H1 (cell line): ENCODE data around the gene XYLB. TPM values are rescaled to one million over a fixed set of nuclear protein-coding genes. Genes with fewer than 3 reads are reported as not detected.

Source experiments
- CTCF ChIA-PET: fragments of 300-600 bp; sonication (Branson Sonifier 250); formaldehyde crosslinking; loops from one replicate; lab custom pipeline; 2021; ENCODE audit not compliant: partially characterized antibody; lab: Charles Lee
- POLR2A ChIA-PET: fragments of 300-600 bp; sonication (Branson Sonifier 250); formaldehyde crosslinking; loops from one replicate; lab custom pipeline; 2021; ENCODE audit warnings: inconsistent platforms; ENCODE audit not compliant: partially characterized antibody; lab: Charles Lee
- DNase-seq, 2 experiments: peaks; one replicate each; pipeline versions ENCODE4 v3.0.0 to v3.0.0-alpha.2; 2010 to 2022; ENCODE audit warnings: low spot score in 2 of 2, low read depth in 1 of 2, mixed read lengths in 1 of 2
- FAIRE-seq: peaks from 2 replicates; lab custom pipeline; 2011; peaks lifted over from hg19 to GRCh38; lab: Jason Lieb, UNC
- H2AFZ ChIP-seq: 2 replicates; pipeline ENCODE4 v1.8.1; 2012; ENCODE audit warnings: low read length, inconsistent platforms
- H2AK5ac ChIP-seq: 2 replicates; pipeline ENCODE4 v1.6.1; 2013; ENCODE audit warnings: low read depth, low read length
- H2BK120ac ChIP-seq: replicated peaks from 2 replicates; pipeline ENCODE3; 2013; ENCODE audit warnings: low read depth, low read length, inconsistent platforms
- H2BK12ac ChIP-seq: 2 replicates; pipeline ENCODE4 v1.6.1; 2013; ENCODE audit warnings: low read depth, low read length
- H2BK15ac ChIP-seq: 2 replicates; pipeline ENCODE4 v1.6.1; 2013; ENCODE audit warnings: low read length
- H2BK20ac ChIP-seq: 2 replicates; pipeline ENCODE4 v1.6.1; 2013; ENCODE audit warnings: low read length
- H2BK5ac ChIP-seq: 2 replicates; pipeline ENCODE4 v1.6.1; 2013; ENCODE audit warnings: low read depth, low read length
- H3K14ac ChIP-seq: 2 replicates; pipeline ENCODE4 v1.6.1; 2013; ENCODE audit warnings: inconsistent platforms; ENCODE audit not compliant: insufficient read length
- H3K18ac ChIP-seq: 2 replicates; pipeline ENCODE4 v1.6.1; 2013; ENCODE audit warnings: low read length; ENCODE audit errors: extremely low read depth
- H3K23ac ChIP-seq: 2 replicates; pipeline ENCODE4 v1.6.1; 2013; ENCODE audit warnings: inconsistent platforms; ENCODE audit not compliant: insufficient read length
- H3K23me2 ChIP-seq: 2 replicates; pipeline ENCODE4 v1.6.1; 2013; ENCODE audit warnings: low read depth, low read length
- H3K27ac ChIP-seq: 2 replicates; pipeline ENCODE4 v1.6.1; 2011; ENCODE audit warnings: low read depth, low read length, inconsistent platforms
- H3K27me3 ChIP-seq, 4 experiments: replicated peaks in 1 of 4; 1 replicate in 1 of 4; 2 replicates in 3 of 4; pipeline versions ENCODE4 v1.6.1 to v1.8.1; 2011 to 2013; ENCODE audit warnings: low read length in 3 of 4, mild to moderate bottlenecking in 3 of 4, inconsistent platforms in 2 of 4, mixed read lengths in 2 of 4, moderate library complexity in 1 of 4; ENCODE audit not compliant: control insufficient read depth in 3 of 4, insufficient read depth in 3 of 4; ENCODE audit errors: extremely low read depth in 1 of 4
- H3K36me3 ChIP-seq, 4 experiments: 2 replicates each; pipeline versions ENCODE4 v1.6.1 to v1.8.1; 2011 to 2013; ENCODE audit warnings: mild to moderate bottlenecking in 4 of 4, low read length in 3 of 4, moderate library complexity in 2 of 4, control low read depth in 1 of 4, inconsistent platforms in 1 of 4; ENCODE audit not compliant: insufficient read depth in 4 of 4, control insufficient read depth in 2 of 4
- H3K4ac ChIP-seq: replicated peaks from 2 replicates; pipeline ENCODE3; 2013; ENCODE audit warnings: low read length, low read depth, mixed read lengths, inconsistent platforms; ENCODE audit not compliant: insufficient read length
- H3K4me1 ChIP-seq, 4 experiments: replicated peaks in 1 of 4; 1 replicate in 1 of 4; 2 replicates in 3 of 4; pipeline versions ENCODE4 v1.6.1 to v1.8.1; 2011 to 2013; ENCODE audit warnings: low read length in 3 of 4, inconsistent platforms in 2 of 4, mixed read lengths in 1 of 4; ENCODE audit not compliant: insufficient read depth in 4 of 4, control insufficient read depth in 3 of 4
- H3K4me2 ChIP-seq, 2 experiments: 2 replicates each; pipeline versions ENCODE4 v1.6.1 to v1.8.1; 2011 to 2013; ENCODE audit warnings: low read depth in 2 of 2, low read length in 2 of 2, control low read depth in 1 of 2, inconsistent platforms in 1 of 2, mild to moderate bottlenecking in 1 of 2; ENCODE audit not compliant: insufficient read depth in 1 of 2
- H3K4me3 ChIP-seq, 4 experiments: fragments of 200-600, 300-600 bp in 1 of 4; sonication (generic), shearing (Covaris generic), sonication (Bioruptor Twin) in 1 of 4; 2 replicates each; pipeline versions ENCODE4 v1.5.1 to v1.8.1; 2011 to 2016; ENCODE audit warnings: low read length in 4 of 4, low read depth in 3 of 4, control low read depth in 2 of 4, inconsistent platforms in 2 of 4, mild to moderate bottlenecking in 2 of 4, mixed read lengths in 1 of 4, moderate library complexity in 1 of 4; ENCODE audit not compliant: insufficient read depth in 2 of 4; ENCODE audit errors: extremely low read depth in 1 of 4
- H3K56ac ChIP-seq: replicated peaks from 2 replicates; pipeline ENCODE3; 2013; ENCODE audit warnings: low read depth, mild to moderate bottlenecking, mixed read lengths, low read length, inconsistent platforms; ENCODE audit not compliant: insufficient read length
- H3K79me1 ChIP-seq: 2 replicates; pipeline ENCODE4 v1.6.1; 2013; ENCODE audit warnings: low read depth, low read length, control low read depth
- H3K79me2 ChIP-seq, 2 experiments: 2 replicates each; pipeline versions ENCODE4 v1.6.1 to v1.8.1; 2012 to 2013; ENCODE audit warnings: low read length in 2 of 2, mild to moderate bottlenecking in 2 of 2, inconsistent platforms in 1 of 2; ENCODE audit not compliant: insufficient read depth in 2 of 2, control insufficient read depth in 1 of 2
- H3K9ac ChIP-seq, 4 experiments: replicated peaks in 1 of 4; 1 replicate in 1 of 4; 2 replicates in 3 of 4; pipeline versions ENCODE4 v1.6.1 to v1.8.1; 2011 to 2013; ENCODE audit warnings: low read depth in 3 of 4, low read length in 3 of 4, control low read depth in 2 of 4, mild to moderate bottlenecking in 2 of 4, moderate library complexity in 2 of 4, inconsistent platforms in 1 of 4; ENCODE audit errors: extremely low read depth in 1 of 4
- H3K9me3 ChIP-seq, 2 experiments: 2 replicates each; pipeline versions ENCODE4 v1.6.1 to v1.8.1; 2012 to 2013; ENCODE audit warnings: mild to moderate bottlenecking in 2 of 2, moderate library complexity in 2 of 2, control low read depth in 1 of 2, inconsistent platforms in 1 of 2, low read depth in 1 of 2, low read length in 1 of 2, mixed read lengths in 1 of 2; ENCODE audit not compliant: insufficient read depth in 2 of 2
- H4K20me1 ChIP-seq, 2 experiments: replicated peaks in 1 of 2; 2 replicates each; pipeline versions ENCODE3 to v1.8.1; 2011 to 2013; ENCODE audit warnings: inconsistent platforms in 2 of 2, low read length in 2 of 2, mild to moderate bottlenecking in 1 of 2; ENCODE audit not compliant: insufficient read depth in 2 of 2, control insufficient read depth in 1 of 2
- H4K5ac ChIP-seq: 2 replicates; pipeline ENCODE4 v1.6.1; 2013; ENCODE audit warnings: low read length, low read depth, mixed read lengths, inconsistent platforms; ENCODE audit not compliant: insufficient read length
- H4K8ac ChIP-seq: 2 replicates; pipeline ENCODE4 v1.8.0; 2013; ENCODE audit warnings: mild to moderate bottlenecking, moderate library complexity, low read length, inconsistent platforms; ENCODE audit not compliant: insufficient read depth; ENCODE audit errors: extremely low read depth
- H4K91ac ChIP-seq: replicated peaks from 2 replicates; pipeline ENCODE3; 2013; ENCODE audit warnings: low read length, mixed read lengths, inconsistent platforms; ENCODE audit not compliant: insufficient read length
- BACH1 ChIP-seq: IDR thresholded peaks from 2 replicates; pipeline ENCODE4 v1.6.1; 2012; ENCODE audit warnings: low read length, improper control_type of control experiment
- BCL11A ChIP-seq, 2 experiments: IDR thresholded peaks; one replicate each; pipeline ENCODE4 v1.6.1; 2011; ENCODE audit warnings: low read depth in 2 of 2, low read length in 2 of 2, mild to moderate bottlenecking in 2 of 2
- BRCA1 ChIP-seq: IDR thresholded peaks from 2 replicates; pipeline ENCODE4 v1.6.1; 2012; ENCODE audit warnings: low read depth, low read length, improper control_type of control experiment
- FOSL1 ChIP-seq: IDR thresholded peaks from 2 replicates; pipeline ENCODE4 v1.6.1; 2011; ENCODE audit warnings: mild to moderate bottlenecking, low read depth, low read length, moderate library complexity; ENCODE audit not compliant: insufficient read depth
- HDAC2 ChIP-seq, 2 experiments: fragments of 300-600 bp in 1 of 2; sonication (generic) in 1 of 2; IDR thresholded peaks; 2 replicates each; pipeline ENCODE4 v1.6.1; 2011 to 2012; ENCODE audit warnings: low read depth in 2 of 2, low read length in 2 of 2, mild to moderate bottlenecking in 2 of 2, moderate library complexity in 2 of 2, borderline replicate concordance in 1 of 2, inconsistent platforms in 1 of 2
- NANOG ChIP-seq: IDR thresholded peaks from 2 replicates; pipeline ENCODE4 v1.6.1; 2011; ENCODE audit warnings: low read length, low read depth, mild to moderate bottlenecking, inconsistent platforms; ENCODE audit not compliant: insufficient read depth, poor library complexity, severe bottlenecking
- POLR2AphosphoS5 ChIP-seq: IDR thresholded peaks from 2 replicates; pipeline ENCODE4 v1.6.1; 2011; ENCODE audit warnings: low read depth, low read length
- POU5F1 ChIP-seq: IDR thresholded peaks from 2 replicates; pipeline ENCODE4 v1.6.1; 2011; ENCODE audit warnings: low read depth, mild to moderate bottlenecking, low read length, moderate library complexity
- RAD21 ChIP-seq, 2 experiments: IDR thresholded peaks in 1 of 2; conservative IDR thresholded peaks in 1 of 2; 2 replicates each; pipeline ENCODE4 v1.6.1; 2011; ENCODE audit warnings: low read depth in 2 of 2, low read length in 2 of 2, improper control_type of control experiment in 1 of 2, inconsistent platforms in 1 of 2, mild to moderate bottlenecking in 1 of 2, moderate library complexity in 1 of 2
- SP2 ChIP-seq: IDR thresholded peaks from 2 replicates; pipeline ENCODE4 v1.6.1; 2012; ENCODE audit warnings: mild to moderate bottlenecking, low read length, inconsistent platforms
- WGBS, 2 experiments: shearing (Covaris generic) in 1 of 2; methylation state at CpG; one replicate each; pipeline versions ENCODE4 v1.1.6 to v1.1.7; 2013 to 2015; ENCODE audit warnings: low lambda C conversion rate in 2 of 2, mixed read lengths in 2 of 2, inconsistent platforms in 1 of 2, low coverage in 1 of 2, missing lambda C conversion rate in 1 of 2; ENCODE audit not compliant: insufficient replicate concordance in 2 of 2, insufficient coverage in 1 of 2, insufficient read length in 1 of 2; ENCODE audit errors: extremely low coverage in 1 of 2, missing lambda C conversion rate in 1 of 2; 5-methylcytosine and 5-hydroxymethylcytosine counted together
- polyA plus RNA-seq, 7 experiments: library from polyadenylated mRNA; depleted of rRNA in 3 of 7; stranded (reverse) in 5 of 7; unstranded in 2 of 7; fragments of >200 nt in 5 of 7; fragments of 200-250 nt in 2 of 7; gene quantifications; 1 replicate in 5 of 7; 2 replicates in 1 of 7; 4 replicates in 1 of 7; pipeline versions ENCODE4 v1.2.1 to v1.2.3, GENCODE V29; 2011 to 2013; ENCODE audit warnings: missing spikeins in 2 of 7, mixed read lengths in 2 of 7
- total RNA-seq: library from RNA; stranded (reverse); fragmentation: NEBNext Ultra II Directional; extraction: Animal tissue kit (Norgen Biotek cat#: 25700); gene quantifications from 2 replicates; pipeline ENCODE4 v1.2.1, GENCODE V29; 2021
- TF ChIP-seq, protein P1 (sequence below), 3 experiments: IDR thresholded peaks; 1 replicate in 2 of 3; 2 replicates in 1 of 3; pipeline versions ENCODE4 v1.5.1 to v1.6.1; 2011; ENCODE audit warnings: low read length in 3 of 3, mild to moderate bottlenecking in 3 of 3, inconsistent platforms in 2 of 3, low read depth in 1 of 3, moderate library complexity in 1 of 3; ENCODE audit not compliant: insufficient read depth in 1 of 3; ENCODE audit errors: control extremely low read depth in 1 of 3

Gene XYLB
- total and polyA plus RNA-seq, 2 of the 8 experiments (the other 6 are each of a cell fraction or from before 2014, with no cell fraction given): 1.7 to 5.5 TPM

DNA sequence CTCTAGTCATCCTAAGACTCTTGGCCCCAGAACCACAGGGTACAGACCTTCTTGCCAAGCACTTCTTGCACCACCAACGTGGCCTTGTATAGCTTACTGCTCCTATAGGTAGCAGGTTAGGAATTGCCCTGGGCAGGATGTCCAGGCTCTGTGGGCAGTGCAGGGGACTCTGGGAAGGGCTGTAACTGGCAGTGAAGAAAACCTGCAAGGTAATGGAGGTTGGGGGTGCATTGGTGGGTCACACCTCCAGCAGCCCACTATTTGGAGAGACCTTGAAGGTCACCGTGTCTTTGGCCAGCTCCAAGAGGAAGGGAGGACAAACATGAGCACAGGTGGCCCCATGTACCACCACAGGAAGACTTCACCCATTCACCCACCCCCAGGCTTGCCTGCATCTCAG is 21.3 kb upstream of the XYLB start:
- Histone ChIP-seq H3K4me3 (no peak overlapping the region), H3K79me2 (no peaks in the 10 kb centered on the region), H2BK5ac (no peak overlapping the region), H3K4me1 (no peaks in the 10 kb centered on the region), H4K91ac (no peak overlapping the region), H3K9ac (no peak overlapping the region), H2BK20ac (no peak overlapping the region), H4K20me1 (no peaks in the 10 kb centered on the region), H2BK15ac (no peak overlapping the region), H2BK12ac (no peak overlapping the region), H2AFZ (no peak overlapping the region), H3K14ac (no peak overlapping the region), H3K79me1 (no peaks in the 10 kb centered on the region), H4K5ac (no peak overlapping the region), H3K27me3 (no peaks in the 10 kb centered on the region; a peak in 2 of 7 replicates), H3K18ac (no peak overlapping the region), H3K36me3 (no peaks in the 10 kb centered on the region), H3K4me2 (no peak overlapping the region), H3K4ac (no peak overlapping the region), H4K8ac (no peak overlapping the region; the same call in 1 of the 2 replicates), H2BK120ac (no peak overlapping the region), H3K56ac (no peak overlapping the region), H2AK5ac (no peak overlapping the region), H3K27ac (no peak overlapping the region), H3K9me3 (peaks cover 0 to 4% of the 10 kb centered on the region in 2 experiments; a peak in 1 of 4 replicates), H3K23me2 (no peaks in the 10 kb centered on the region), H3K23ac (no peak overlapping the region)
- WGBS, 2 experiments: 82% methylated on average over 2 of the region's 2 CpGs; no CpG with 5 or more reads in 1 of the 2 experiments
- ChIA-PET POLR2A (interaction anchor here (1.1 kb wide), 1 partner anchor 11 kb away, joined by 3 read pairs; no protein-coding TSS in a partner anchor), CTCF (interaction anchor here (0.7 to 2.5 kb wide), 6 partner anchors 10 to 200 kb away, joined by 3 to 10 read pairs (median 4); no protein-coding TSS in a partner anchor)
- FAIRE-seq (no peak), DNase-seq (peak in 1 of 2 experiments; percentile 28)
- TF ChIP-seq FOSL1 (no peak), BRCA1 (no peak), BCL11A (IDR thresholded peaks at IDR 0.05; ENCODE audit: low read depth in 2 of 2, low read length in 2 of 2) (no peak), HDAC2 (IDR thresholded peaks at IDR 0.05; ENCODE audit: borderline replicate concordance in 1 of 2, low read depth in 2 of 2, low read length in 2 of 2) (no peak), BACH1 (no peak), NANOG (no peak), RAD21 (IDR thresholded peaks at IDR 0.05 in 1 of 2, conservative IDR thresholded peaks at IDR 0.05 in 1 of 2; ENCODE audit: low read depth in 2 of 2, low read length in 2 of 2) (no peak), SP2 (no peak), POLR2AphosphoS5 (no peak), POU5F1 (no peak)
- TF ChIP-seq, protein P1, sequence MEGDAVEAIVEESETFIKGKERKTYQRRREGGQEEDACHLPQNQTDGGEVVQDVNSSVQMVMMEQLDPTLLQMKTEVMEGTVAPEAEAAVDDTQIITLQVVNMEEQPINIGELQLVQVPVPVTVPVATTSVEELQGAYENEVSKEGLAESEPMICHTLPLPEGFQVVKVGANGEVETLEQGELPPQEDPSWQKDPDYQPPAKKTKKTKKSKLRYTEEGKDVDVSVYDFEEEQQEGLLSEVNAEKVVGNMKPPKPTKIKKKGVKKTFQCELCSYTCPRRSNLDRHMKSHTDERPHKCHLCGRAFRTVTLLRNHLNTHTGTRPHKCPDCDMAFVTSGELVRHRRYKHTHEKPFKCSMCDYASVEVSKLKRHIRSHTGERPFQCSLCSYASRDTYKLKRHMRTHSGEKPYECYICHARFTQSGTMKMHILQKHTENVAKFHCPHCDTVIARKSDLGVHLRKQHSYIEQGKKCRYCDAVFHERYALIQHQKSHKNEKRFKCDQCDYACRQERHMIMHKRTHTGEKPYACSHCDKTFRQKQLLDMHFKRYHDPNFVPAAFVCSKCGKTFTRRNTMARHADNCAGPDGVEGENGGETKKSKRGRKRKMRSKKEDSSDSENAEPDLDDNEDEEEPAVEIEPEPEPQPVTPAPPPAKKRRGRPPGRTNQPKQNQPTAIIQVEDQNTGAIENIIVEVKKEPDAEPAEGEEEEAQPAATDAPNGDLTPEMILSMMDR (IDR thresholded peaks at IDR 0.05; ENCODE audit: control extremely low read depth in 1 of 3, insufficient read depth in 1 of 3, low read depth in 1 of 3, low read length in 3 of 3): no peak
